GM12873 (cell line): ENCODE results near the gene DAPP1.

Experiments
- TF ChIP-seq, protein P1 (sequence below): IDR thresholded peaks from 2 replicates; pipeline ENCODE4 v1.5.1; 2012; ENCODE audit warnings: low read depth, mild to moderate bottlenecking, moderate library complexity, low read length, control low read depth; ENCODE audit not compliant: insufficient read depth; ENCODE audit errors: missing control alignments

DAPP1 gene

DNA sequence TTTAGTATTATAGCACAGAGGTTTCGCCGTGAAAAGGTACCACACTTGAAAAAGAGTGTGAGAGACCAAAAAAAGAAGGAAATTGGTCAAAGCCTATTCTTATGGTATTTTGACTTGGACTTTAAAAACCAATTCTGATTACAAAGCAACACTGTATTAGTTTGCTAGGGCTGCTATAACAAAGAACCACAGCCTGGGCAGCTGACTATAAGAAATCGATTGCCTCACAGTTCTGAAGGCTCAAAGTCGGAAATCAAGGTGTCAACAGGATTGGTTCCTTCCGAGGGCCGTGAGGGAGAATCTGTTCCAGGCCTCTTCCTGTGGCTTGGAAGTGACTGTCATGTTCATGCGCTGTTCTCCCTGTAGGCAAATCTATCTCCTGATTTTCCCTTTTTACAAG lies 17.9 kb downstream of the DAPP1 start:
- TF ChIP-seq, protein P1, sequence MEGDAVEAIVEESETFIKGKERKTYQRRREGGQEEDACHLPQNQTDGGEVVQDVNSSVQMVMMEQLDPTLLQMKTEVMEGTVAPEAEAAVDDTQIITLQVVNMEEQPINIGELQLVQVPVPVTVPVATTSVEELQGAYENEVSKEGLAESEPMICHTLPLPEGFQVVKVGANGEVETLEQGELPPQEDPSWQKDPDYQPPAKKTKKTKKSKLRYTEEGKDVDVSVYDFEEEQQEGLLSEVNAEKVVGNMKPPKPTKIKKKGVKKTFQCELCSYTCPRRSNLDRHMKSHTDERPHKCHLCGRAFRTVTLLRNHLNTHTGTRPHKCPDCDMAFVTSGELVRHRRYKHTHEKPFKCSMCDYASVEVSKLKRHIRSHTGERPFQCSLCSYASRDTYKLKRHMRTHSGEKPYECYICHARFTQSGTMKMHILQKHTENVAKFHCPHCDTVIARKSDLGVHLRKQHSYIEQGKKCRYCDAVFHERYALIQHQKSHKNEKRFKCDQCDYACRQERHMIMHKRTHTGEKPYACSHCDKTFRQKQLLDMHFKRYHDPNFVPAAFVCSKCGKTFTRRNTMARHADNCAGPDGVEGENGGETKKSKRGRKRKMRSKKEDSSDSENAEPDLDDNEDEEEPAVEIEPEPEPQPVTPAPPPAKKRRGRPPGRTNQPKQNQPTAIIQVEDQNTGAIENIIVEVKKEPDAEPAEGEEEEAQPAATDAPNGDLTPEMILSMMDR, result no peak

DNA sequence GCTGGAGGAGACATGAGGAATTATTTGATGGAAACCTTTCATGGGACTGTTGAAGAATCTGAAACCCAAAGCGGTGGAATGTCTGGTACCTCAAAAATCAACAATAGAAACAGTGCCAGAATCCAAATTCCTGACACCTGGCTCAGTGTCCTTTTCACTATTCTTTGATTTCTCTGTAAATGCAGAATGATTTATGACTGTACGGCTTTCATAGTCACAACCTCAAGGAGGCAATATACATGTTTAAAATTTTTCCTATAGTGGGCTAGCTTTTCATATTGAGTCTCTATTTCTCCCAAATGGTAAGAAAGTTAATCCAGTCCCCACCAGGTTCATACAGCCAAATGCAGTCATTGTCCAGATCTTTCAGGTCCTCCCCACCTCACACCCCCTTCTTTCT lies 19.3 kb downstream of the DAPP1 start:
- TF ChIP-seq, protein P1, result no peak

DNA sequence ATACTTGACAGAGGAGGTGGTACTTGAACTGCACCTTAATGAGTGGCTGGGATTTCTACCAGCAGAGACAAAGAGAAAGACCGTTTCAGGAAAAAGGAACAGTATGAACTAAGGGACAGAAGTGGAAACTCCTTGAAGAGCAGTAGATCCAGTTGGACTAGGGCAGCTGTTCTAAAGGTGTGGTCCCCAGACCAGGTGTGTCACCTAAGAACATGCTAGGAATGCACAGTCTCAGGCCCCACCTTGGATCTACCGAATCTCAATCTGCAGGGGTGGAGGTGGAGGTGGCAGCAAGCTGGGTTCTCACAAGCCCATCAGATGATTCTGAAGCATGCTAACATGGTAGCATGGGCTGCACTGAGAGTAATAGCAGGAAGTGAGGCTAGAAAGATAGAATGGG lies 22.3 kb downstream of the DAPP1 start:
- TF ChIP-seq, protein P1, result no peak

DNA sequence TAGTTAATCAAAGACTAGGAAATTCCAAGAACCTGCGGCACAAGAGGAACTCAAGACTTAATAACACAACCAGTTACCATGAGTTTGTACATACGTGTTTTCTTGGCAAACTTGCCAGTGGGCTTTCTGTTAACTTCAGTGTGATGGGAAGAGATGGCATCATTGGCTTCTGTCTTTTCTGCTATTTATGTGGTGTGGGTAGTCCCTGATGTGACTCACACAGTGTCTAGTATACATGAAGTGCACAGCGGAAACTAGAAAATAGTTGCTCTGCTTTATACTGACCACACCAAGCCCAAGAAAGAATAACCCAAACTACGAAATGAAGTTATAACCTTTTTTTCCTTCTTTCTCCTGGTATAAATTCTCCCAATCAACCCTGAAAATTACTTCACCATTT lies 24.5 kb downstream of the DAPP1 start:
- TF ChIP-seq, protein P1, result no peak

DNA sequence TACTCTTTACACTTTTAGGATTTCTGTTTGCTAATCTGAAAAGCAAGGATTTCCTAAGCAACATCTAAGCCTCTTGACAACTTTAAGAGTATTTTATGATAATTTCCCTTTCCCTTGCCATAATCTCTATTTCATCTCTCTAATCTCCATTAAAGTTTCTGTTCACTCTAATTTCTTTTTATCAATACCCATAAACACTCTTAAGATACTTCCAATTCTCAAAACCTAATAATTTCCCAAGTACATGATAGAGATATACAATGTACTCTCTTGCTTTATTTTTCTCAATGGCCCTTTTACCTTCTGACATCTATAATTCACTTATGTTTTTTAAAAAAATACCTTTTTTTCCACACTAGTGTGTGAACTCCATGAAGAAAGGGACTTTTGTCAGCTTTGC lies 26.8 kb downstream of the DAPP1 start:
- TF ChIP-seq, protein P1, result no peak

DNA sequence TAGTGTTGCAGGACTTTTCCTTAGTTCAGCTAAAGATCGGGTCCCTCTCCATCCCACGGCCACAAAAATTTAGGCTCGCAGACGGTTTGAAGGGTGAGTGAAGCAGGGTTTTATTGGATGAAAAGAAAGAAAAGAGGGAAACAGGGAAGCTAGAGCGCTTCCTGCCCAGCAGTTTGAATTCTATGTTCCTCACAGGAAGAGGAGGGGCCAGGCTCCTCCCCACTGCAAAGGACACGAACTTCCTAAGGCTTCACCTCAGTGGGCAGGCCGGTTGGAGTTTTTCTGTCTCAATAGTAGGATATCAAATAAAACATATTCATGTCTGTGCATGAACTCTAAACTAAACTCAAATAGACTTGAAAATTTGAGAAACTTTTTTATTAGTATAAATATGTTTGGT lies 27.4 kb downstream of the DAPP1 start:
- TF ChIP-seq, protein P1, result no peak

DNA sequence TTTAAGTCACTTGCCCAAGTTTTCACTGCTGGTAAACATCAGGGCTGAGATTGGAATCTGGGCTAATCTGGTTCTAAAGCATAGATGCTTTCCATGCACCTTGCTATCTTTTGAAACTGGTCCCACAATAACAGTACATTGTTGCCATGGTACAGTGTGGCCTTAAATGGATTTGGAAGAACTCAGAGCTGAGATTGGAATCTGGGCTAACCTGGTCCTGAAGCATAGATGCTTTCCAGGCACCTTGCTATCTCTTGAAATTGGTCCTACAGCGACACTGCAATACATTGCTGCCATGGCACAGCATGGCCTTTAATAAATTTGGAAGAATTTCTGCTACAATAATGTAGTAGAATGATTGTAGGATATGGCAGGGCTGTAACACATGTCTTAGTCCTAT lies 28.6 kb downstream of the DAPP1 start:
- TF ChIP-seq, protein P1, result no peak

DNA sequence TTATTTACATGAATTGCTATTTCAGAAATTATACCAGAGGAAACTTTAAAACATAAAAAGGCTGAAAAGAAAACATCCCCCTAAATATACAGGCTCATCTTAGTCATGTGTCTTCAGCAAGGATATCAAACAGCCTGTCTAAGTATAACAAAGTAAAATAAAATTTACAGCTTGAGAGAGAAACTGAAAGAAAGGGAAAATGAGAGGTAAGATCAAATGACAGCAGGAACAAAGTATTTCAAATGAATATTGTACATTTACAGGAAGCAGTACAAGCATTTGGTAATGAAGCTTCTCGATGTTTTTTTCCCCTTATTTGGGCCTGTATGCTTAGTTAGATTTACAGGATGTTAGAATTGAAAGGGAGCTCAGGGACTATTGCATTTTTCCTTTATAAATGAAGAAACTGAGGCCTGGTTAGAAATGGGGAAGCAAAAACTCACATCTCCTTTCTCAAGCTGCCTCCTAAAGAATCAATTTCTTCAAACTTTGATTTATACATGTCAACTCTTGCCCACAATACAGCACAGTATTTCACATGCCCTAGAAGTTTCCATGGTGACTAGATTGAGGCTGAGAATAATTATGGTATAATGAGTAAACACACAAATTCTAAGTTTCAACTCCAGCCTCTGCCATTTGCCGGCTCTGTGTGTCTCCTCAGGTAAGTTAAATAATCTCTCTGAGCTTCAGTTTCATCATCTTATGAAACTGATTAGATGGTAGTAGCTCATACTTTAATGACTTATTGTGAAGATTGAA lies 29.3 kb downstream of the DAPP1 start:
- TF ChIP-seq, protein P1, result no peak
